ENCODE results near the gene OGT.

GRCh38 chrX:71542825-71543224 is 9.9 kb downstream of the OGT start:
- no peak for TF ChIP-seq CTCF (IDR thresholded peaks at IDR 0.05)
- no peak for TF ChIP-seq ZFX (IDR thresholded peaks at IDR 0.05; ENCODE audit: borderline replicate concordance)
